Measurements from ENCODE around the gene ADAMTS13.

The ADAMTS13 gene

GRCh38 chr9:133492061-133493021, 70.2 kb downstream of the ADAMTS13 start:
- DNase-seq, result no peak

- DNase-seq, result no peak
These were observed 71.3 kb downstream of the ADAMTS13 start for GRCh38 chr9:133493428-133493827.

GRCh38 chr9:133493845-133494540, 71.8 kb downstream of the ADAMTS13 start:
- DNase-seq, result no peak

- no peak for DNase-seq
These were observed 72.6 kb downstream of the ADAMTS13 start for GRCh38 chr9:133494636-133495326.

- DNase-seq, result no peak
These were observed 73.4 kb downstream of the ADAMTS13 start for GRCh38 chr9:133495327-133496293.

GRCh38 chr9:133496861-133497842, 75.0 kb downstream of the ADAMTS13 start:
- DNase-seq, result no peak

- DNase-seq, result no peak
These were observed 77.1 kb downstream of the ADAMTS13 start for GRCh38 chr9:133499132-133499891.

- DNase-seq, result no peak
These were observed 77.7 kb downstream of the ADAMTS13 start for GRCh38 chr9:133499892-133500270.

GRCh38 chr9:133502112-133502511, 79.9 kb downstream of the ADAMTS13 start:
- DNase-seq, result no peak

- no peak for DNase-seq
These were observed 83.1 kb downstream of the ADAMTS13 start for GRCh38 chr9:133505186-133505830.

GRCh38 chr9:133505901-133506652, 83.9 kb downstream of the ADAMTS13 start:
- DNase-seq, result no peak

GRCh38 chr9:133506653-133507038, 84.5 kb downstream of the ADAMTS13 start:
- no peak for DNase-seq

- no peak for DNase-seq
These were observed 85.2 kb downstream of the ADAMTS13 start for GRCh38 chr9:133507246-133507965.

GRCh38 chr9:133508046-133508445, 85.9 kb downstream of the ADAMTS13 start:
- DNase-seq, result no peak

Measured in hippocampal formation (tissue), 2 donors.